Loucy (cell line): ENCODE measurements around the gene ABCC4.

Source experiments
- H2AFZ ChIP-seq: fragments of 200-600 bp; sonication (generic); 2 replicates; pipeline ENCODE4 v1.6.0; 2016; ENCODE audit warnings: antibody characterized with exemption, mild to moderate bottlenecking, low read length, moderate library complexity
- H3F3A ChIP-seq: fragments of 200-600 bp; 2 replicates; pipeline ENCODE4 v1.6.0; 2016; ENCODE audit warnings: antibody characterized with exemption, low read depth, mild to moderate bottlenecking
- H3K27me3 ChIP-seq: fragments of 200-600 bp; sonication (generic); 2 replicates; pipeline ENCODE4 v1.6.1; 2014; ENCODE audit warnings: low read length, mild to moderate bottlenecking; ENCODE audit not compliant: insufficient read depth, poor library complexity, severe bottlenecking
- H3K36me3 ChIP-seq: fragments of 200-600 bp; sonication (generic); 2 replicates; pipeline ENCODE4 v1.6.1; 2016; ENCODE audit warnings: low read length; ENCODE audit not compliant: insufficient read depth
- H3K4me1 ChIP-seq: fragments of 200-600 bp; sonication (generic); 2 replicates; pipeline ENCODE4 v1.5.1; 2014; ENCODE audit warnings: low read length, mild to moderate bottlenecking; ENCODE audit not compliant: insufficient read depth, poor library complexity, severe bottlenecking
- H3K4me2 ChIP-seq: fragments of 200-600 bp; sonication (generic); 2 replicates; pipeline ENCODE4 v1.6.0; 2014; ENCODE audit warnings: antibody characterized with exemption, low read length, low read depth, mild to moderate bottlenecking; ENCODE audit not compliant: poor library complexity, severe bottlenecking
- H3K4me3 ChIP-seq: fragments of 200-600 bp; sonication (generic); 2 replicates; pipeline ENCODE4 v1.5.1; 2014; ENCODE audit warnings: low read length, mild to moderate bottlenecking, mixed read lengths; ENCODE audit not compliant: poor library complexity, severe bottlenecking
- H3K79me2 ChIP-seq: fragments of 200-600 bp; sonication (generic); 2 replicates; pipeline ENCODE4 v1.6.1; 2014; ENCODE audit warnings: low read length; ENCODE audit not compliant: insufficient read depth
- H3K9ac ChIP-seq: fragments of 200-600 bp; sonication (generic); 2 replicates; pipeline ENCODE4 v1.6.0; 2014; ENCODE audit warnings: mild to moderate bottlenecking, low read depth, low read length, moderate library complexity; ENCODE audit not compliant: poor library complexity, severe bottlenecking
- H3K9me2 ChIP-seq: fragments of 200-600 bp; sonication (generic); replicated peaks from 2 replicates; pipeline ENCODE4 v1.6.1; 2016; ENCODE audit warnings: low read depth, low read length, mixed read lengths
- H3K9me3 ChIP-seq: fragments of 200-600 bp; sonication (generic); 2 replicates; pipeline ENCODE4 v1.6.1; 2014; ENCODE audit warnings: mild to moderate bottlenecking, antibody characterized with exemption, low read length, low read depth; ENCODE audit not compliant: insufficient read depth
- H4K20me1 ChIP-seq: fragments of 200-600 bp; sonication (generic); 2 replicates; pipeline ENCODE4 v1.6.0; 2014; ENCODE audit warnings: antibody characterized with exemption, low read length, mild to moderate bottlenecking; ENCODE audit not compliant: insufficient read depth, poor library complexity, severe bottlenecking
- EZH2phosphoT487 ChIP-seq: fragments of 200-600 bp; IDR thresholded peaks from 2 replicates; pipeline ENCODE4 v1.6.1; 2018; ENCODE audit warnings: antibody characterized with exemption, mild to moderate bottlenecking, moderate library complexity, borderline replicate concordance
- TF ChIP-seq, protein P1 (sequence below): fragments of 200-600 bp; sonication (generic); conservative IDR thresholded peaks from 2 replicates; pipeline ENCODE4 v1.5.1; 2014; ENCODE audit warnings: mild to moderate bottlenecking, antibody characterized with exemption, low read length

ABCC4 gene

GRCh38 chr13:95251641-95252040, 49.6 kb downstream of the ABCC4 start:
- Histone ChIP-seq H3K36me3 (no peaks in the 10 kb centered on the region; the same call in 1 of the 2 replicates), H3K4me1 (no peaks in the 10 kb centered on the region), H3K4me3 (no peak overlapping the region), H2AFZ (no peak overlapping the region), H3F3A (no peaks in the 10 kb centered on the region), H3K27me3 (no peaks in the 10 kb centered on the region), H3K4me2 (no peak overlapping the region), H3K9me3 (no peaks in the 10 kb centered on the region), H3K9me2 (no peaks in the 10 kb centered on the region), H4K20me1 (peaks cover 2% of the 10 kb centered on the region), H3K9ac (no peak overlapping the region), H3K79me2 (no peaks in the 10 kb centered on the region)
- no peak for TF ChIP-seq EZH2phosphoT487

DNA sequence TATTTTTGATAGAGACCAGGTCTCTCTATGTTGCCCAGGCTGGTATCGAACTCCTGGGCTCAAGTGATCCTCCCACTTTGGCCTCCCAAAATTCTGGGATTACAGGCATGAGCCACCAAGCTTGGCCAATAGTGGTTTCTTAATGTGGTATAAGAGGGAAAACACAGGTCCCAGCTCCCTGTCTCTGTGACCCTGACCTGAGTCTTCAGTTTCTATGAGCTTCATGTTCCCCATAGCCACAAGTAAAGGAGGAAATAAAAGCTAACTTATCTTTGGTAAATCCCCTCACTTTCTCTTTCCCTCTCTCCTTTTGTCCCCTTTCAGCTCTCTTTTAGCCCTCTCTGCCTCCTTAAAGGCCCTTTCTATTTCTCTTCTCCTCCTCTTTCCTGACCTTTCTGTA, 50.3 kb downstream of the ABCC4 start:
- Histone ChIP-seq H4K20me1 (peaks cover 2% of the 10 kb centered on the region), H3F3A (no peaks in the 10 kb centered on the region), H3K27me3 (no peaks in the 10 kb centered on the region), H3K9me2 (no peaks in the 10 kb centered on the region), H3K36me3 (peaks cover 6% of the 10 kb centered on the region; the same call in 1 of the 2 replicates), H3K9ac (no peak overlapping the region), H2AFZ (no peak overlapping the region), H3K79me2 (no peaks in the 10 kb centered on the region), H3K4me1 (no peaks in the 10 kb centered on the region), H3K4me3 (no peak overlapping the region), H3K9me3 (no peaks in the 10 kb centered on the region), H3K4me2 (no peak overlapping the region)
- TF ChIP-seq, protein P1, sequence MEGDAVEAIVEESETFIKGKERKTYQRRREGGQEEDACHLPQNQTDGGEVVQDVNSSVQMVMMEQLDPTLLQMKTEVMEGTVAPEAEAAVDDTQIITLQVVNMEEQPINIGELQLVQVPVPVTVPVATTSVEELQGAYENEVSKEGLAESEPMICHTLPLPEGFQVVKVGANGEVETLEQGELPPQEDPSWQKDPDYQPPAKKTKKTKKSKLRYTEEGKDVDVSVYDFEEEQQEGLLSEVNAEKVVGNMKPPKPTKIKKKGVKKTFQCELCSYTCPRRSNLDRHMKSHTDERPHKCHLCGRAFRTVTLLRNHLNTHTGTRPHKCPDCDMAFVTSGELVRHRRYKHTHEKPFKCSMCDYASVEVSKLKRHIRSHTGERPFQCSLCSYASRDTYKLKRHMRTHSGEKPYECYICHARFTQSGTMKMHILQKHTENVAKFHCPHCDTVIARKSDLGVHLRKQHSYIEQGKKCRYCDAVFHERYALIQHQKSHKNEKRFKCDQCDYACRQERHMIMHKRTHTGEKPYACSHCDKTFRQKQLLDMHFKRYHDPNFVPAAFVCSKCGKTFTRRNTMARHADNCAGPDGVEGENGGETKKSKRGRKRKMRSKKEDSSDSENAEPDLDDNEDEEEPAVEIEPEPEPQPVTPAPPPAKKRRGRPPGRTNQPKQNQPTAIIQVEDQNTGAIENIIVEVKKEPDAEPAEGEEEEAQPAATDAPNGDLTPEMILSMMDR: no peak
- TF ChIP-seq EZH2phosphoT487: no peak

DNA sequence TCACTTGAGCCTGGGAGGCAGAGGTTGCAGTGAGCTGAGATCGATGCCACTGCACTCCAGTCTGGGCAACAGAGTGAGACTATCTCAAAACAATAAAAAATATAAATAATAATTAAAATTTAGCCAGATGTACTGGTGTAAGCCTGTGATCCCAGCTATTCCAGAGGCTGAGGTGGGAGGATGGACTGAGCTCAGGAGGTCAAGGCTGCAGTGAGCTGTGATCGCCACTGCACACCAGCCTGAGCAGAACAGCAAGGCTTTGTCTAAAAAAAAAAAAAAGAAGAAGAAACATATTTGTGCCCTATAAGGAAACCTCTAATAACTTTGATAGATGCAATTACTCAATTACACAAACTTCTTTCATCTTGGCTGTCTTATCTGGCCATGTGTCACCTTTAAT, 52.3 kb downstream of the ABCC4 start:
- Histone ChIP-seq H3K4me2 (no peak overlapping the region), H3F3A (no peaks in the 10 kb centered on the region), H3K9me2 (no peaks in the 10 kb centered on the region), H3K4me1 (no peaks in the 10 kb centered on the region), H2AFZ (no peak overlapping the region), H3K9me3 (no peaks in the 10 kb centered on the region), H3K27me3 (no peaks in the 10 kb centered on the region), H3K9ac (no peak overlapping the region), H4K20me1 (no peaks in the 10 kb centered on the region), H3K79me2 (no peaks in the 10 kb centered on the region), H3K36me3 (peaks cover 8% of the 10 kb centered on the region; the same call in 1 of the 2 replicates), H3K4me3 (no peak overlapping the region)
- TF ChIP-seq, protein P1: no peak
- no peak for TF ChIP-seq EZH2phosphoT487

DNA sequence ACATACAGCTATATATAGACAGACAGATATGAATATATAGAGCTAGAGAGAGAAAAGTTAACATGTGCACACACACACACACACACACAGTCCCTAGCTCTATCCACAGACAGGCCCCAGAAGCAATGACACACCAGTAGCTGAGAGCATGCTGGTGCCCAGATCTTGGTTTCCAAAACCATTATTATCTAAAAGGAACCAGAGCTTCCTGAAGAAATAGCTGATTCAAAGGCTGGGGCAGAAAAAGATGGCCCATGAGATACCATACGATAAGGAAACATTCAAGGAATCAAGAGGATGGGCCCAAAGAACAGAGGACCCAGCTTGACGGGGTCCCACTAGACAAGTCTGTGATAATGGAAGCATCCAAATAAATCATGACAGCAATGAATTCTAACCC, 53.4 kb downstream of the ABCC4 start:
- Histone ChIP-seq H3K36me3 (peaks cover 8% of the 10 kb centered on the region; the same call in 1 of the 2 replicates), H4K20me1 (no peaks in the 10 kb centered on the region), H3K27me3 (no peaks in the 10 kb centered on the region), H3K4me2 (no peak overlapping the region), H3F3A (no peaks in the 10 kb centered on the region), H3K9me2 (no peaks in the 10 kb centered on the region), H2AFZ (no peak overlapping the region), H3K4me3 (no peak overlapping the region), H3K79me2 (no peaks in the 10 kb centered on the region), H3K9me3 (no peaks in the 10 kb centered on the region), H3K9ac (no peak overlapping the region), H3K4me1 (no peaks in the 10 kb centered on the region)
- TF ChIP-seq EZH2phosphoT487: no peak
- TF ChIP-seq, protein P1: no peak
